HEK293 (cell line): ENCODE measurements around the gene INO80.

Source experiments
- TF ChIP-seq, protein P1 (sequence below): fragments of 450-650 bp; formaldehyde crosslinking; IDR thresholded peaks from 2 replicates; pipeline ENCODE4 v1.5.1; 2016; ENCODE audit warnings: missing biosample characterization, missing genetic modification characterization
- TF ChIP-seq, protein P2 (sequence below): fragments of 450-650 bp; formaldehyde crosslinking; IDR thresholded peaks from 2 replicates; pipeline ENCODE4; 2016; ENCODE audit warnings: missing biosample characterization, missing genetic modification characterization

DNA sequence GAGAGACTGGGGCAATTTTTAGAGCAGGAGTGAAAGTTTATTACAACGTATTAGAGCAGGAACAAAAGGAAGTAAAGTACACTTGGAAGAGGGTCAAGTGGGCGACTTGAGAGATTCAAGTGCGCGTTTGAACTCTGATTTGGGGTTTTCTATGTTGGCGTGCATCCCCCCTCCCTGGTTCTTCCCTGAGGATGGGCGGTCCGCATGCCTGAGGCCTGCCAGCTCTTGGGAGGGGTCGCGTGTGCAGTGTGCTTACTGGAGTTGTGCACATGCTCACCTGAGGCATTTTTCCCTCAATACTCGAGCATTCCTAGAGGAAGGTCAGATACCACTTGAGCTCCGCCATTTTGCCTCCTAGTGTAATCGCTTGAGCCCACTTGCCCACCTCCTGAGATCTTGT, 173.2 kb downstream of the INO80 start:
- TF ChIP-seq, protein P1, sequence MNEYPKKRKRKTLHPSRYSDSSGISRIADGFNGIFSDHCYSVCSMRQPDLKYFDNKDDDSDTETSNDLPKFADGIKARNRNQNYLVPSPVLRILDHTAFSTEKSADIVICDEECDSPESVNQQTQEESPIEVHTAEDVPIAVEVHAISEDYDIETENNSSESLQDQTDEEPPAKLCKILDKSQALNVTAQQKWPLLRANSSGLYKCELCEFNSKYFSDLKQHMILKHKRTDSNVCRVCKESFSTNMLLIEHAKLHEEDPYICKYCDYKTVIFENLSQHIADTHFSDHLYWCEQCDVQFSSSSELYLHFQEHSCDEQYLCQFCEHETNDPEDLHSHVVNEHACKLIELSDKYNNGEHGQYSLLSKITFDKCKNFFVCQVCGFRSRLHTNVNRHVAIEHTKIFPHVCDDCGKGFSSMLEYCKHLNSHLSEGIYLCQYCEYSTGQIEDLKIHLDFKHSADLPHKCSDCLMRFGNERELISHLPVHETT (tag by site-specific recombination): no peak
- TF ChIP-seq, protein P2, sequence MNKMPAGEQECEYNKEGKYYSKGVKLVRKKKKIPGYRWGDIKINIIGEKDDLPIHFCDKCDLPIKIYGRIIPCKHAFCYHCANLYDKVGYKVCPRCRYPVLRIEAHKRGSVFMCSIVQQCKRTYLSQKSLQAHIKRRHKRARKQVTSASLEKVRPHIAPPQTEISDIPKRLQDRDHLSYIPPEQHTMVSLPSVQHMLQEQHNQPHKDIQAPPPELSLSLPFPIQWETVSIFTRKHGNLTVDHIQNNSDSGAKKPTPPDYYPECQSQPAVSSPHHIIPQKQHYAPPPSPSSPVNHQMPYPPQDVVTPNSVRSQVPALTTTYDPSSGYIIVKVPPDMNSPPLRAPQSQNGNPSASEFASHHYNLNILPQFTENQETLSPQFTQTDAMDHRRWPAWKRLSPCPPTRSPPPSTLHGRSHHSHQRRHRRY (tag by site-specific recombination): no peak
